Ascending aorta (tissue), 2 donors: ENCODE measurements around the gene ZC3HAV1. TPM values are rescaled to one million over a fixed set of nuclear protein-coding genes. Genes with fewer than 3 reads are reported as not detected.
"Not testable (repeated sequence)": the region's sequence is repeated elsewhere in the genome, so short reads cannot be mapped to it uniquely, and the experiment has no call there.

Experiments
- DNase-seq, 2 donors: peaks; one replicate each; pipeline ENCODE4 v3.0.0-alpha.2; 2019; ENCODE audit warnings: low spot score in 2 of 2
- H3K27ac ChIP-seq, 2 donors: fragments of 200-600 bp; sonication (generic); one replicate each; pipeline ENCODE4 v1.5.1; 2016 to 2017; ENCODE audit warnings: mild to moderate bottlenecking in 1 of 2
- H3K27me3 ChIP-seq: fragments of 200-600 bp; sonication (generic); one replicate; pipeline ENCODE4 v1.5.1; 2017
- H3K36me3 ChIP-seq, 2 donors: fragments of 200-600 bp; sonication (generic); one replicate each; pipeline ENCODE4 v1.5.1; 2016
- H3K4me1 ChIP-seq, 2 donors: fragments of 200-600 bp; sonication (generic); one replicate each; pipeline ENCODE4 v1.5.1; 2016 to 2017; ENCODE audit warnings: mild to moderate bottlenecking in 1 of 2
- H3K4me3 ChIP-seq, 2 donors: fragments of 200-600 bp; sonication (generic); one replicate each; pipeline ENCODE4 v1.5.1; 2016 to 2017; ENCODE audit warnings: mild to moderate bottlenecking in 1 of 2
- H3K9me3 ChIP-seq, 2 donors: fragments of 200-600 bp; sonication (generic); one replicate each; pipeline ENCODE4 v1.5.1; 2016
- CTCF ChIP-seq, 3 experiments: fragments of 200-600 bp in 2 of 3; fragments of 450-650 bp in 1 of 3; sonication (generic) in 2 of 3; IDR thresholded peaks; one replicate each; pipeline ENCODE4 v1.5.1; 2016 to 2019; ENCODE audit warnings: antibody characterized with exemption in 3 of 3, mild to moderate bottlenecking in 1 of 3, moderate library complexity in 1 of 3
- intact Hi-C: fragments of 100-400 bp; cut with DNase I; formaldehyde crosslinking; loops from one replicate; pipeline ENCODE4 v1.15.1; 2023
- total RNA-seq: library from RNA; depleted of rRNA; stranded (reverse); fragments of >200 nt; gene quantifications from one replicate; pipeline ENCODE4 v1.1.0, GENCODE V29; 2016

The ZC3HAV1 gene
- total RNA-seq, 1 donor from 2014 or later = 25.0 TPM

GRCh38 chr7:139065323-139065722, 44.2 kb downstream of the ZC3HAV1 start:
- Histone ChIP-seq H3K27ac (no peak overlapping the region), H3K4me1 (no peaks in the 10 kb centered on the region), H3K36me3 (peaks cover 54 to 94% of the 10 kb centered on the region in 2 donors), H3K4me3 (no peak overlapping the region), H3K9me3 (no peaks in the 10 kb centered on the region), H3K27me3 (no peaks in the 10 kb centered on the region)
- intact Hi-C loops = no loop called here
- TF ChIP-seq CTCF (IDR thresholded peaks at IDR 0.05) = no peak
- DNase-seq = no peak

GRCh38 chr7:139061416-139061815, 48.1 kb downstream of the ZC3HAV1 start:
- no peaks in the 10 kb centered on the region for H3K27me3 ChIP-seq
- TF ChIP-seq CTCF (IDR thresholded peaks at IDR 0.05) = no peak
- no peaks in the 10 kb centered on the region for H3K4me1 ChIP-seq
- H3K27ac ChIP-seq = no peak overlapping the region
- H3K36me3 ChIP-seq = peaks cover 43 to 65% of the 10 kb centered on the region in 2 donors
- no peaks in the 10 kb centered on the region for H3K9me3 ChIP-seq
- no peak overlapping the region for H3K4me3 ChIP-seq
- intact Hi-C loops = no loop called here
- no peak for DNase-seq

- no peaks in the 10 kb centered on the region for H3K27me3 ChIP-seq
- H3K9me3 ChIP-seq = no peaks in the 10 kb centered on the region
- H3K27ac ChIP-seq = no peak overlapping the region
- H3K4me1 ChIP-seq = no peaks in the 10 kb centered on the region
- peaks cover 37 to 58% of the 10 kb centered on the region in 2 donors for H3K36me3 ChIP-seq
- DNase-seq = no peak
- intact Hi-C loops = no loop called here
- TF ChIP-seq CTCF (IDR thresholded peaks at IDR 0.05) = no peak
- H3K4me3 ChIP-seq = no peak overlapping the region
Measured at GRCh38 chr7:139060695-139061237, 48.8 kb downstream of the ZC3HAV1 start.

GRCh38 chr7:139059905-139060304, 49.6 kb downstream of the ZC3HAV1 start:
- Histone ChIP-seq H3K9me3 (no peaks in the 10 kb centered on the region), H3K36me3 (peaks cover 31 to 53% of the 10 kb centered on the region in 2 donors), H3K4me3 (no peak overlapping the region), H3K4me1 (no peaks in the 10 kb centered on the region), H3K27ac (no peak overlapping the region), H3K27me3 (no peaks in the 10 kb centered on the region)
- intact Hi-C loops = no loop called here
- DNase-seq = no peak
- TF ChIP-seq CTCF (IDR thresholded peaks at IDR 0.05) = no peak

- no peak for DNase-seq
- Histone ChIP-seq H3K36me3 (peaks cover 30 to 53% of the 10 kb centered on the region in 2 donors), H3K27me3 (no peaks in the 10 kb centered on the region), H3K4me3 (no peak overlapping the region), H3K4me1 (no peaks in the 10 kb centered on the region), H3K9me3 (no peaks in the 10 kb centered on the region), H3K27ac (peak overlapping the region in 1 of 2 donors; percentile 37)
- intact Hi-C loops = no loop called here
- no peak for TF ChIP-seq CTCF (IDR thresholded peaks at IDR 0.05)
Measured at GRCh38 chr7:139058943-139059342, 50.6 kb downstream of the ZC3HAV1 start.

- Histone ChIP-seq H3K4me3 (no peak overlapping the region), H3K36me3 (peaks cover 38 to 52% of the 10 kb centered on the region in 2 donors), H3K27ac (no peak overlapping the region), H3K9me3 (no peaks in the 10 kb centered on the region), H3K27me3 (no peaks in the 10 kb centered on the region), H3K4me1 (no peaks in the 10 kb centered on the region)
- no peak for TF ChIP-seq CTCF (IDR thresholded peaks at IDR 0.05)
- DNase-seq = no peak
- intact Hi-C loops = no loop called here
Measured at GRCh38 chr7:139055674-139056073, 53.8 kb downstream of the ZC3HAV1 start.

GRCh38 chr7:139054656-139055055, 54.9 kb downstream of the ZC3HAV1 start:
- H3K27ac ChIP-seq, H3K27me3 ChIP-seq, H3K9me3 ChIP-seq, H3K4me1 ChIP-seq, DNase-seq, H3K4me3 ChIP-seq, intact Hi-C loops: not testable (repeated sequence)
- peaks cover 40 to 57% of the 10 kb centered on the region in 2 donors for H3K36me3 ChIP-seq
